H1 (cell line): ENCODE results near the gene PLA2G10. TPM values are rescaled to one million over a fixed set of nuclear protein-coding genes. Genes with fewer than 3 reads are reported as not detected.

Experiments used
- GTF2F1 ChIP-seq: IDR thresholded peaks from 2 replicates; pipeline ENCODE4 v1.6.1; 2012; ENCODE audit warnings: low read depth, low read length, improper control_type of control experiment, borderline replicate concordance
- JUN ChIP-seq: IDR thresholded peaks from 2 replicates; pipeline ENCODE4 v1.6.1; 2011; ENCODE audit warnings: low read depth, mild to moderate bottlenecking, improper control_type of control experiment, low read length
- KDM5A ChIP-seq: fragments of 200-600 bp; IDR thresholded peaks from 2 replicates; pipeline ENCODE4 v1.7.1; 2012; ENCODE audit warnings: mild to moderate bottlenecking, low read length, inconsistent platforms, mixed read lengths
- RFX5 ChIP-seq: IDR thresholded peaks from 2 replicates; pipeline ENCODE4 v1.6.1; 2011; ENCODE audit warnings: low read depth, low read length, improper control_type of control experiment, borderline replicate concordance
- SP4 ChIP-seq: IDR thresholded peaks from 2 replicates; pipeline ENCODE4 v1.6.1; 2012; ENCODE audit warnings: low read length, inconsistent platforms
- SRF ChIP-seq: IDR thresholded peaks from 2 replicates; pipeline ENCODE4 v1.6.1; 2011; ENCODE audit warnings: mild to moderate bottlenecking, low read depth, low read length, moderate library complexity
- polyA plus RNA-seq, 7 experiments: library from polyadenylated mRNA; depleted of rRNA in 3 of 7; stranded (reverse) in 5 of 7; unstranded in 2 of 7; fragments of >200 nt in 5 of 7; fragments of 200-250 nt in 2 of 7; gene quantifications; 1 replicate in 5 of 7; 2 replicates in 1 of 7; 4 replicates in 1 of 7; pipeline versions ENCODE4 v1.2.1 to v1.2.3, GENCODE V29; 2011 to 2013; ENCODE audit warnings: missing spikeins in 2 of 7, mixed read lengths in 2 of 7
- total RNA-seq: library from RNA; stranded (reverse); fragmentation: NEBNext Ultra II Directional; extraction: Animal tissue kit (Norgen Biotek cat#: 25700); gene quantifications from 2 replicates; pipeline ENCODE4 v1.2.1, GENCODE V29; 2021
- TF ChIP-seq, protein P1 (sequence below): IDR thresholded peaks from 2 replicates; pipeline ENCODE4 v1.6.1; 2012; ENCODE audit warnings: inconsistent platforms

PLA2G10 gene
- total and polyA plus RNA-seq, 2 of the 8 experiments (the other 6 are each of a cell fraction or from before 2014, with no cell fraction given): 0.60 to 2.2 TPM

- TF ChIP-seq, protein P1, sequence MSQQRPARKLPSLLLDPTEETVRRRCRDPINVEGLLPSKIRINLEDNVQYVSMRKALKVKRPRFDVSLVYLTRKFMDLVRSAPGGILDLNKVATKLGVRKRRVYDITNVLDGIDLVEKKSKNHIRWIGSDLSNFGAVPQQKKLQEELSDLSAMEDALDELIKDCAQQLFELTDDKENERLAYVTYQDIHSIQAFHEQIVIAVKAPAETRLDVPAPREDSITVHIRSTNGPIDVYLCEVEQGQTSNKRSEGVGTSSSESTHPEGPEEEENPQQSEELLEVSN: no peak
- TF ChIP-seq GTF2F1 (no peak), SP4 (no peak), JUN (no peak), SRF (no peak), KDM5A (no peak), RFX5 (no peak)
These were observed 41.4 kb downstream of the PLA2G10 start (continued) for GRCh38 chr16:14652726-14653125.
